Peyer's patch (tissue), 4 donors: ENCODE measurements around the gene IMMP2L.

ENCODE experiments used
- CTCF ChIP-seq, 6 experiments: fragments of 450-650 bp in 4 of 6; fragments of 200-600 bp in 2 of 6; sonication (generic) in 1 of 6; IDR thresholded peaks; one replicate each; pipeline ENCODE4 v1.5.1; 2017 to 2019; ENCODE audit warnings: antibody characterized with exemption in 6 of 6, mild to moderate bottlenecking in 3 of 6, moderate library complexity in 1 of 6
- POLR2A ChIP-seq, 2 donors: fragments of 450-650 bp; IDR thresholded peaks; one replicate each; pipeline ENCODE4 v1.5.1; 2017; ENCODE audit warnings: antibody characterized with exemption in 2 of 2, mild to moderate bottlenecking in 2 of 2, moderate library complexity in 2 of 2

GRCh38 chr7:110831419-110831818, 730.9 kb downstream of the IMMP2L start:
- no peak for TF ChIP-seq POLR2A (IDR thresholded peaks at IDR 0.05)
- TF ChIP-seq CTCF (IDR thresholded peaks at IDR 0.05) = no peak
